IgD-negative memory B cell (primary cell): ENCODE results near the gene RNF215. TPM values are rescaled to one million over a fixed set of nuclear protein-coding genes. Genes with fewer than 3 reads are reported as not detected.
A peak's percentile ranks its signal among the peaks of the same experiment; 100 is the strongest.
"Not testable (repeated sequence)": the region's sequence is repeated elsewhere in the genome, so short reads cannot be mapped to it uniquely, and the experiment has no call there.

Experiments
- H3K27ac Mint-ChIP-seq, 3 donors: one replicate each; pipeline ENCODE4 v1.8.0; 2020 to 2022; ENCODE audit warnings: mild to moderate bottlenecking in 3 of 3, mixed read lengths in 3 of 3, moderate library complexity in 1 of 3
- H3K27me3 Mint-ChIP-seq: one replicate; pipeline ENCODE4 v1.8.0; 2021; ENCODE audit warnings: mixed read lengths
- H3K36me3 Mint-ChIP-seq: one replicate; pipeline ENCODE4 v1.8.0; 2020; ENCODE audit warnings: mild to moderate bottlenecking, mixed read lengths
- H3K4me1 Mint-ChIP-seq, 3 donors: one replicate each; pipeline ENCODE4 v1.8.0; 2020 to 2022; ENCODE audit warnings: mixed read lengths in 3 of 3, mild to moderate bottlenecking in 1 of 3
- H3K4me3 Mint-ChIP-seq, 4 donors: one replicate each; pipeline ENCODE4 v1.8.0; 2020 to 2022; ENCODE audit warnings: mild to moderate bottlenecking in 4 of 4, mixed read lengths in 4 of 4, moderate library complexity in 3 of 4
- H3K9me3 Mint-ChIP-seq, 3 donors: one replicate each; pipeline ENCODE4 v1.8.0; 2020 to 2021; ENCODE audit warnings: mixed read lengths in 3 of 3, mild to moderate bottlenecking in 1 of 3
- polyA plus RNA-seq: library from polyadenylated mRNA; unstranded; fragments of 300-500 nt; fragmentation: Illumina TruSeq; gene quantifications from one replicate; pipeline ENCODE4 v1.2.3, GENCODE V29; 2021

Gene RNF215
- polyA plus RNA-seq, 1 donor from 2014 or later = 0.20 TPM

GRCh38 chr22:30408388-30409102, 21.3 kb upstream of the RNF215 start:
- peaks cover 5% of the 10 kb centered on the region for H3K36me3 Mint-ChIP-seq
- no peak overlapping the region for H3K27ac Mint-ChIP-seq
- no peak overlapping the region for H3K4me3 Mint-ChIP-seq
- H3K9me3 Mint-ChIP-seq = no peaks in the 10 kb centered on the region
- no peaks in the 10 kb centered on the region for H3K4me1 Mint-ChIP-seq
- no peaks in the 10 kb centered on the region for H3K27me3 Mint-ChIP-seq

- H3K36me3 Mint-ChIP-seq = no peaks in the 10 kb centered on the region
- no peak overlapping the region for H3K4me3 Mint-ChIP-seq
- no peaks in the 10 kb centered on the region for H3K27me3 Mint-ChIP-seq
- H3K27ac Mint-ChIP-seq = no peak overlapping the region
- H3K4me1 Mint-ChIP-seq = no peaks in the 10 kb centered on the region
- H3K9me3 Mint-ChIP-seq = no peaks in the 10 kb centered on the region
Observed at GRCh38 chr22:30406400-30406799, 19.2 kb upstream of the RNF215 start.

GRCh38 chr22:30405731-30406130, 18.5 kb upstream of the RNF215 start:
- H3K36me3 Mint-ChIP-seq = no peaks in the 10 kb centered on the region
- H3K27me3 Mint-ChIP-seq = no peaks in the 10 kb centered on the region
- H3K27ac Mint-ChIP-seq = no peak overlapping the region
- no peaks in the 10 kb centered on the region for H3K4me1 Mint-ChIP-seq
- H3K9me3 Mint-ChIP-seq = no peaks in the 10 kb centered on the region
- H3K4me3 Mint-ChIP-seq = no peak overlapping the region

GRCh38 chr22:30404307-30404706, 17.1 kb upstream of the RNF215 start:
- Mint-ChIP-seq H3K4me3 (no peak overlapping the region), H3K27me3 (peaks cover under 1% of the 10 kb centered on the region), H3K36me3 (no peaks in the 10 kb centered on the region), H3K4me1 (peaks cover 0 to 1% (median 0%) of the 10 kb centered on the region in 3 donors), H3K27ac (no peak overlapping the region), H3K9me3 (no peaks in the 10 kb centered on the region)

GRCh38 chr22:30402766-30403104, 15.5 kb upstream of the RNF215 start:
- H3K9me3 Mint-ChIP-seq = not testable (repeated sequence)

GRCh38 chr22:30402028-30402765, 15.0 kb upstream of the RNF215 start:
- H3K27ac Mint-ChIP-seq = no peak overlapping the region
- H3K4me3 Mint-ChIP-seq = no peak overlapping the region
- H3K36me3 Mint-ChIP-seq = no peaks in the 10 kb centered on the region
- H3K4me1 Mint-ChIP-seq = peaks cover 0 to 1% (median 0%) of the 10 kb centered on the region in 3 donors
- H3K9me3 Mint-ChIP-seq = no peaks in the 10 kb centered on the region
- H3K27me3 Mint-ChIP-seq = peaks cover 20% of the 10 kb centered on the region

More at GRCh38 chr22:30402766-30403104, 15.5 kb upstream of the RNF215 start:
- peaks cover 15% of the 10 kb centered on the region for H3K27me3 Mint-ChIP-seq
- not testable (repeated sequence) for H3K4me1 Mint-ChIP-seq, H3K4me3 Mint-ChIP-seq, H3K27ac Mint-ChIP-seq, H3K36me3 Mint-ChIP-seq

GRCh38 chr22:30401024-30401423, 13.8 kb upstream of the RNF215 start:
- H3K27ac Mint-ChIP-seq, H3K9me3 Mint-ChIP-seq, H3K4me1 Mint-ChIP-seq, H3K4me3 Mint-ChIP-seq, H3K36me3 Mint-ChIP-seq: not testable (repeated sequence)
- H3K27me3 Mint-ChIP-seq = peaks cover 30% of the 10 kb centered on the region

- Mint-ChIP-seq H3K27ac (no peak overlapping the region), H3K36me3 (no peaks in the 10 kb centered on the region), H3K27me3 (peaks cover 39% of the 10 kb centered on the region), H3K9me3 (no peaks in the 10 kb centered on the region), H3K4me3 (no peak overlapping the region), H3K4me1 (peaks cover 0 to 1% (median 0%) of the 10 kb centered on the region in 3 donors)
Observed at GRCh38 chr22:30400159-30400558, 12.9 kb upstream of the RNF215 start.

GRCh38 chr22:30399718-30400117, 12.5 kb upstream of the RNF215 start:
- no peak overlapping the region for H3K27ac Mint-ChIP-seq
- peaks cover 0 to 1% (median 0%) of the 10 kb centered on the region in 3 donors for H3K4me1 Mint-ChIP-seq
- peaks cover 39% of the 10 kb centered on the region for H3K27me3 Mint-ChIP-seq
- no peaks in the 10 kb centered on the region for H3K36me3 Mint-ChIP-seq
- no peaks in the 10 kb centered on the region for H3K9me3 Mint-ChIP-seq
- H3K4me3 Mint-ChIP-seq = no peak overlapping the region

- H3K4me3 Mint-ChIP-seq = peak overlapping the region in 2 of 4 donors; percentile 11 to 54
Observed at GRCh38 chr22:30398685-30399680, 11.8 kb upstream of the RNF215 start.

GRCh38 chr22:30397656-30398635, 10.7 kb upstream of the RNF215 start:
- Mint-ChIP-seq H3K9me3 (peaks cover 0 to 2% (median 0%) of the 10 kb centered on the region in 3 donors), H3K36me3 (no peaks in the 10 kb centered on the region), H3K4me3 (peak overlapping the region; percentile 11 to 89 (median 76)), H3K27ac (peak overlapping the region in 2 of 3 donors; percentile 53 to 78), H3K27me3 (peaks cover 44% of the 10 kb centered on the region), H3K4me1 (peaks cover 0 to 3% (median 1%) of the 10 kb centered on the region in 3 donors)

More at GRCh38 chr22:30398685-30399680, 11.8 kb upstream of the RNF215 start:
- Mint-ChIP-seq H3K27ac (peak overlapping the region in 2 of 3 donors; percentile 53 to 78), H3K4me1 (peaks cover 0 to 1% (median 0%) of the 10 kb centered on the region in 3 donors), H3K9me3 (no peaks in the 10 kb centered on the region), H3K36me3 (no peaks in the 10 kb centered on the region), H3K27me3 (peaks cover 39% of the 10 kb centered on the region)

- peak within 1 kb of the TSS; percentile 50 to 89 (median 80) for H3K4me3 Mint-ChIP-seq
- H3K4me1 Mint-ChIP-seq = peaks cover 2 to 6% (median 5%) of the 10 kb centered on the region in 3 donors
- no peaks in the 10 kb centered on the region for H3K36me3 Mint-ChIP-seq
- H3K27ac Mint-ChIP-seq = peak within 1 kb of the TSS in 1 of 3 donors; percentile 23
- H3K9me3 Mint-ChIP-seq = peaks cover 0 to 2% (median 0%) of the 10 kb centered on the region in 3 donors
- peaks cover 44% of the 10 kb centered on the region for H3K27me3 Mint-ChIP-seq
Observed at GRCh38 chr22:30396871-30397655, 9.9 kb upstream of the RNF215 start, which contains the start of gene SEC14L2. Gene SEC14L2, plus strand, starts transcription at chr22:30397018. Its CDS starts 99 bp downstream, at chr22:30397117.

GRCh38 chr22:30393885-30394284, 6.7 kb upstream of the RNF215 start:
- H3K27ac Mint-ChIP-seq = peak overlapping the region in 1 of 3 donors; percentile 72
- H3K27me3 Mint-ChIP-seq = peaks cover 39% of the 10 kb centered on the region
- H3K4me3 Mint-ChIP-seq = peak overlapping the region in 1 of 4 donors; percentile 71
- H3K36me3 Mint-ChIP-seq = no peaks in the 10 kb centered on the region
- H3K9me3 Mint-ChIP-seq = peaks cover 0 to 2% (median 0%) of the 10 kb centered on the region in 3 donors
- peaks cover 10 to 17% (median 15%) of the 10 kb centered on the region in 3 donors for H3K4me1 Mint-ChIP-seq
